Neural progenitor cell (in vitro differentiated cells): ENCODE data around the gene COA4.

Source experiments
- EZH2 ChIP-seq: fragments of 200-600 bp; sonication (generic); IDR thresholded peaks from 2 replicates; pipeline ENCODE4 v1.6.1; 2017; ENCODE audit warnings: antibody characterized with exemption, mild to moderate bottlenecking, moderate library complexity
- TF ChIP-seq, protein P1 (sequence below): fragments of 200-600 bp; sonication (generic); IDR thresholded peaks from 2 replicates; pipeline ENCODE4 v1.5.1; 2017; ENCODE audit warnings: antibody characterized with exemption, mild to moderate bottlenecking

GRCh38 chr11:73894725-73895335 is 18.2 kb upstream of the COA4 start:
- TF ChIP-seq, protein P1, sequence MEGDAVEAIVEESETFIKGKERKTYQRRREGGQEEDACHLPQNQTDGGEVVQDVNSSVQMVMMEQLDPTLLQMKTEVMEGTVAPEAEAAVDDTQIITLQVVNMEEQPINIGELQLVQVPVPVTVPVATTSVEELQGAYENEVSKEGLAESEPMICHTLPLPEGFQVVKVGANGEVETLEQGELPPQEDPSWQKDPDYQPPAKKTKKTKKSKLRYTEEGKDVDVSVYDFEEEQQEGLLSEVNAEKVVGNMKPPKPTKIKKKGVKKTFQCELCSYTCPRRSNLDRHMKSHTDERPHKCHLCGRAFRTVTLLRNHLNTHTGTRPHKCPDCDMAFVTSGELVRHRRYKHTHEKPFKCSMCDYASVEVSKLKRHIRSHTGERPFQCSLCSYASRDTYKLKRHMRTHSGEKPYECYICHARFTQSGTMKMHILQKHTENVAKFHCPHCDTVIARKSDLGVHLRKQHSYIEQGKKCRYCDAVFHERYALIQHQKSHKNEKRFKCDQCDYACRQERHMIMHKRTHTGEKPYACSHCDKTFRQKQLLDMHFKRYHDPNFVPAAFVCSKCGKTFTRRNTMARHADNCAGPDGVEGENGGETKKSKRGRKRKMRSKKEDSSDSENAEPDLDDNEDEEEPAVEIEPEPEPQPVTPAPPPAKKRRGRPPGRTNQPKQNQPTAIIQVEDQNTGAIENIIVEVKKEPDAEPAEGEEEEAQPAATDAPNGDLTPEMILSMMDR = no peak
- no peak for TF ChIP-seq EZH2
